ENCODE data around the gene ABHD10.

GRCh38 chr3:111975131-111975530 lies 3.7 kb upstream of the ABHD10 start:
- no peak for TF ChIP-seq CTCF (IDR thresholded peaks at IDR 0.05)
- TF ChIP-seq POLR2A (IDR thresholded peaks at IDR 0.05): no peak

All from right lobe of liver (tissue), 4 donors.